Stimulated activated naive CD8-positive, alpha-beta T cell treated with anti-CD3 and anti-CD28 coated beads, Interleukin-15, Interleukin-2, amounts not matched to agents 100 ng/mL and 50 ng/mL, for 24 hours (primary cell): ENCODE results near the gene CAMK2B.

ENCODE experiments used
- H3K27ac Mint-ChIP-seq: one replicate; pipeline ENCODE4 v1.8.0; 2021; ENCODE audit warnings: mild to moderate bottlenecking, mixed read lengths
- H3K27me3 Mint-ChIP-seq: one replicate; pipeline ENCODE4 v1.8.0; 2021; ENCODE audit warnings: mixed read lengths
- H3K36me3 Mint-ChIP-seq: one replicate; pipeline ENCODE4 v1.8.0; 2021; ENCODE audit warnings: low read depth, mixed read lengths
- H3K4me1 Mint-ChIP-seq: one replicate; pipeline ENCODE4 v1.8.0; 2021; ENCODE audit warnings: low read depth, mixed read lengths
- H3K4me3 Mint-ChIP-seq: one replicate; pipeline ENCODE4 v1.8.0; 2021; ENCODE audit warnings: mild to moderate bottlenecking, mixed read lengths
- H3K9me3 Mint-ChIP-seq: one replicate; pipeline ENCODE4 v1.8.0; 2021; ENCODE audit warnings: mixed read lengths

The CAMK2B gene

DNA sequence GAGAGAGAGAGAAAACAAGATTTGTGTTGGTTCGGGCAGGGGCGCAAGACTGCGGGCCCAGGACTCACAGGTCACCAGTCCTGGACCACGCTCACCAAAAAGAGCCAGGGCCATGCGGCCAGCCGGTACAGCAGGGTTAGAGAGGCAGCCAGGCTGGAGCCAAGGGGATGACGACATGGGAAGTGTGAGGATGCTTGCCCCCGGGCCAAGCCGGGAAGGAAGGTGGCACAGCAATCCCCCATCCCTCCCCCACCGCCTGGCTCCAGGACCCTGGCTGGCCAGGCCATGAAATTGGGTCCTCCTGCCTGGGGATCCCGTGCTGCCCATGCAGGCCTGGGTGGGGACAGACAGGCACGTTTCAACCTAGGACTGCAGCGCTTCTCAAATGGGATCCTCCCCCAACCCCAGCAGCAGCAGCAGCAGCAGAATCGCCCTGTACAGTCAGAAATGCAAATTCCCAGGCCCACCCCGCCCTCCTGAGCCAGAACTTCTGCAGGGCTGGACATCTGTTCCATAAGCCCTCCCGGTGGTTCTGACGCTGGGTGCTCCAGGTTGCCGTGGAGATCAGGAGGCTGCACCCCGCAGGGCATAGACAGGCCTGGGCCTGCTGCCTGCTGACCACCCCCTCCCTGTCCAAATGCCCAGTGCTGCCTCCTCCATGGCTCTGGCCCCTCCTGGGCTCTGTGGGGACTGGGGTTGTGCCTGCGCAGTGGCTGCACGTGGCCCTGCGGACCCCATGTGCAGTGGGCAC, 89.6 kb downstream of the CAMK2B start:
- no peaks in the 10 kb centered on the region for H3K4me1 Mint-ChIP-seq
- no peak overlapping the region for H3K4me3 Mint-ChIP-seq
- H3K27ac Mint-ChIP-seq, result no peak overlapping the region
- H3K27me3 Mint-ChIP-seq, result no peaks in the 10 kb centered on the region
- H3K36me3 Mint-ChIP-seq, result no peaks in the 10 kb centered on the region
- no peaks in the 10 kb centered on the region for H3K9me3 Mint-ChIP-seq

DNA sequence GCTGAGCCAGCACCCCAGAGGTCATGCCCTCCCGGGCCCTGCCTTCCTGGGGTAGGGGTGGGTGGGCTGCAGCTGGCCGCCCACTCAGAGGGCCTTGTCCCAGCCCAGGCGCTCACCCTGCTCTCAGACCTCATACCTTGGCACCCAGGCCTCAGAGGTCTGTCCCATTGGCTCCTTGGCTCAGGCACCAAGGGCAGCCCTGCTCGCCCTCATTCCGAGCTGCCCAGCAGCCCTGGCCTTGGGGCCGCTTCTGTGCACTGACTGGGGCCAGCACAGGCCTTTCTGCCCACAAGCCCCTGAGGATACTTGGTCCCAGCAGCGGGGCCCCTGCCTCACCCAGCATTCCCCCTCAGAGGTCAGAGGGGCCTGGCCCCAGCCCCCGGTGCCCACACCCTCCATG, 90.3 kb downstream of the CAMK2B start:
- no peaks in the 10 kb centered on the region for H3K27me3 Mint-ChIP-seq
- no peak overlapping the region for H3K4me3 Mint-ChIP-seq
- no peak overlapping the region for H3K27ac Mint-ChIP-seq
- H3K9me3 Mint-ChIP-seq, result no peaks in the 10 kb centered on the region
- no peaks in the 10 kb centered on the region for H3K4me1 Mint-ChIP-seq
- H3K36me3 Mint-ChIP-seq, result no peaks in the 10 kb centered on the region

DNA sequence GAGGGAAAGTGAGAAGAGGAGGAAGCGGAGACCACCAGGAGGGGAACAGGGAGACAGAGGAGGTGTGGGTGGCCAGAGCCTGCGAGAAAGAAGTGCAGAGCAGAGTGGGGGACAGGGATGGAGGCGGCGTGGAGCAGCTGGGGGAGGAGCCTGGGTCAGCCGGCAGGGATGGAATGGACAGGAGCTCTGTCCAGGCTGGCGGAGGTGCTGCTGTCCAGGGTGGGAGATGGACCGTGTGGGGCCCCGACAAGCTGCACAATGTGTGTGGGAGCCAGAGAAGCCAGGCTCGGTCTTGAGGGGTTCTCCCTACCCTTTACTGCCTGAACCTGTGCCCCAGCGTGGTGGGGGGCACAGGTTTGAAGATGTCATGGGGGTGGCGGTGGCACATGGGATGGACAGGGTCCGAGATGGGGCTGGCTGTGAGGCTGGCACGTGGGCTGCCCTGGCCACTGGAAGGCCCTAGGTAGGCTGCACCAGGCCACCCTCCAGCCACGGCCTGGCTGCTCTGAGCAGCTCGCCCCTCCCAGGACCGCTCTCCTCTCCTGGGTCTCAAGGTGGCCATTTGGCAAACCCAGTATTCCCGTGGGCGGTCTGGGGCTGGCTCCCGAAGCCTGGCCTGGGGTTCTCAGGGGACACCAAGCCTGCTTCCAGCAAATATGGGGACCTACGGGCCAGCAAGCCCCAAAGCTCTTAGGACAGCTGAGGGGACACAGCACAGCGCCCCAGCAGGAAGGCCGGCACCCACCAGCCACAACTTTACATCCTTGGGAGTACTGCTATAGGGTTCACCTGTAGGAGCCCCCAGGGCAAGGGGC, 92.3 kb downstream of the CAMK2B start:
- Mint-ChIP-seq H3K27me3 (no peaks in the 10 kb centered on the region), H3K27ac (no peak overlapping the region), H3K4me1 (no peaks in the 10 kb centered on the region), H3K9me3 (no peaks in the 10 kb centered on the region), H3K4me3 (no peak overlapping the region), H3K36me3 (no peaks in the 10 kb centered on the region)

DNA sequence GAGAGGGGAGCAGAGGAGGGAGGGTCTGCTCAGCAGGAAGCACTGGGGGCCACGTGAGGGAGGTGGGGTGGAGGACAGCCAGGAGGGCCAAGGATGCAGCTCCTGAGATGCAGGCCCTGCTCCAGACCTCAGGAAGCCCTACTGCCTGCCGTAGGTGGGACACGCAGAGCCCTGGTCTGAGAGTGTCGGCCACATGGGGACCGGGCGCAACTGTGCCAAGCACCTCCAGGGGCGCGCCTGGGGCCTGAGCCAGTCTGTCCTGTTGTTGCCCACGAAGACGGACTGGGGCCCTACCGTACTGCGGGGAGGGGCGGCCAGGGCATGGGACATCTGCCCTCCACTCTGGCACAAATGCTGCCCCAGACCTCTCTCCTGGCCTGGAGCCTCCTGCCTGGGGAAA, 93.0 kb downstream of the CAMK2B start:
- H3K4me1 Mint-ChIP-seq, result no peaks in the 10 kb centered on the region
- no peaks in the 10 kb centered on the region for H3K36me3 Mint-ChIP-seq
- H3K27me3 Mint-ChIP-seq, result no peaks in the 10 kb centered on the region
- no peak overlapping the region for H3K27ac Mint-ChIP-seq
- H3K4me3 Mint-ChIP-seq, result no peak overlapping the region
- H3K9me3 Mint-ChIP-seq, result no peaks in the 10 kb centered on the region

DNA sequence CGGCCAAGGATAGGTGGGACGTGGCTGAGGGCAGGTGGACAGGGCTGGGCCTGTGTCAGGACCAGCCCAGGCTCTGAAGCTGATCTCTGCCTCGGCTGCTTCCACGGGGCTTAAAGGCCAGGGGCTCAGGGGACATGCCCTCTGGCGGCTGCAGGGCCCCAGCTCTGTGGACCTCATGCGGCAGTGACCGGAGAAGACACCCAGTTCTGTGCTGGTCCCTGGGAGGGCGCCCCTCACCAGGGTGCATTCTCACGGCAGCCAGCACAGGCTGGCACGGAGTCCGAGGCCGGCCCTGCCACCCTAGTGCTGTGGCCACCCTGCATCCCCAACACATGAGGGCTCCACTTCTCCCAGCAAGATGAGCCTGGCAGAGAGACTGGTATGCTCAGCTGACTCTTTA, 94.3 kb downstream of the CAMK2B start:
- H3K4me3 Mint-ChIP-seq, result no peak overlapping the region
- H3K27ac Mint-ChIP-seq, result no peak overlapping the region
- no peaks in the 10 kb centered on the region for H3K36me3 Mint-ChIP-seq
- no peaks in the 10 kb centered on the region for H3K27me3 Mint-ChIP-seq
- H3K9me3 Mint-ChIP-seq, result no peaks in the 10 kb centered on the region
- no peaks in the 10 kb centered on the region for H3K4me1 Mint-ChIP-seq

DNA sequence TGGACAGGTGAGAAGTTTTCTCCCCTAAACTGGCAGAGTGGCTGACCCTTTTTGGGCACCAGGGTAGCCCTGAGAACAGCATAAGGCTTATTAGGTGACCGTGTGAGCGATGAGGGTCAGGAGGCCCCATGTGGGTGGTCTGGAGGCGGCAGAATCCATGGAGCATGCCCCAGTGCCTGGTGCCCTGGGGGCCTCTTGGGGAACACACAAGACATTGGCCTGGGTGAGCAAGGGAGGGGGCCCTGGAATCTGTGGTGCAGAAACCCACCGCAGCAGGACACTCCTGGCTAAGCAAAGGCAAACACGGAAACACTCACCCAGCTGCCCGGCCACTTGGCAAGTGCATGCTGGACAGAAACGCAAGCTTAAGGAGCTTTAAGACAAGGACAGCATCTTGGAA, 95.1 kb downstream of the CAMK2B start:
- H3K36me3 Mint-ChIP-seq, result no peaks in the 10 kb centered on the region
- H3K4me3 Mint-ChIP-seq, result no peak overlapping the region
- H3K9me3 Mint-ChIP-seq, result no peaks in the 10 kb centered on the region
- no peak overlapping the region for H3K27ac Mint-ChIP-seq
- no peaks in the 10 kb centered on the region for H3K27me3 Mint-ChIP-seq
- H3K4me1 Mint-ChIP-seq, result no peaks in the 10 kb centered on the region

DNA sequence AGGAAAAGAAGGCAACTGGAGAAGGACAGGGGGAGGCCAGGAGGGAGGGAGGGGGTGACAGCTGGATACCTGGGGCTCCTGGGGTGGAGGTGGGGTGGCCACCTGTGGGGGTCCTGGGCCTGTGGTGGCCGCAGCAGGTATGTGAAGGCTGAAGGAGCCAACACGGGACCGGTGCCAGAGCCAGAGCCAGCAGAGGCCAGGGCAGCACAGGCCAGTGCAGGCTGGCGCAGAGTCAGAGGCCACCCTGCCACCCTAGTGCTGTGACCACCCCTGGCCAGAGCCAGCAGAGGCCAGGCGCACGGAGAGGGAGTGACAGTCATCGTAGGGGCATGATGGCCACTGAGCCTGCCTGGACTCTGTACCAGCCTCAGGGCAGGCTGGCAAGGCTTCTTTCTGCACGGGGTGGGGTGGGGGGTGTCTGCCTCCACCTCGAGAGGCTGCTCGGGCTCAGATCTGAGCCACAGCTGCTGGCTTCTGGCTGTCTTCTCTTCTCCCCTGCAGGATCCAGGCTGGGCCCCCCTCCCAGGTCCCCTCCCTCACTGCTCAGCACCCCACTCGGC, 95.8 kb downstream of the CAMK2B start:
- Mint-ChIP-seq H3K27ac (no peak overlapping the region), H3K36me3 (no peaks in the 10 kb centered on the region), H3K27me3 (no peaks in the 10 kb centered on the region), H3K4me3 (no peak overlapping the region), H3K4me1 (no peaks in the 10 kb centered on the region), H3K9me3 (no peaks in the 10 kb centered on the region)

DNA sequence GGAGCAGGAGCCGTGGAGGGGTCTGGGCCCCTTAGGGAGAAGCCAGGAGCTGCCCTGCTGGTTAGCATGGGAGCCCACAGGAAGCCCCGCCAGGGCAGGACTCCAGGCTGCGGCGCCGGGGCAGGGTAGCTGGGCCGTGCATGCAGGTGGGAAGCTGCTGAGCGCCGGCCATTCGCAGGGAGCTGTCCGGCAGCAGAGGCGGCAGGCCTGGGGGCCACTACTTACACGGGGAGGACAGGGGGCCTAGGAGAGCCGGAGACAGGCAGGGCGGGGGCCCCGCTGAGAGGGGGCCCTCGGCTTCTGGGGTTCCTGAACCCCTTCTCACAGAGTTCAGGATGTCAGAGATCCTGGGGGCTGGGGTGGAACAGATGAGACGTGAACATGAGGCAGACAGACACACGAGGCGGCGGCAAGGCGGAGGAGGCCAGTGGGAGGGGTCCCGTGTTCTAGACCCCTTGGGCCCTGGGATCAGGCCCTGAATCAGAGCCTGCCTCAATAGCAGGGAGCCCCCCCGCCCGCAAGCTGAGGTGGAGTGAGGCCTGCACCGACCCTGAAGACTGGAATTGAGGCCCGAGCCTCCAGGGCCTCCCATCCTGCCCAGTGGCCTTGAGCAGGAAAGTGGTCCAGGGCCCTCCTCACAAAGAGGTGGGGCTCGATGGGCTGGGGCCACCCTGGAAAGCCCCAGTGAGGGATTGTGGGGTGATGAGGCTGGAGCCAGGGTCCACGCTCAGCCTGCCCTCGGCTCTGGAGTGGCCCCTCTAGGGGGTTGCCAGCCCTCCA, 96.6 kb downstream of the CAMK2B start:
- Mint-ChIP-seq H3K4me1 (no peaks in the 10 kb centered on the region), H3K36me3 (no peaks in the 10 kb centered on the region), H3K27ac (no peak overlapping the region), H3K4me3 (no peak overlapping the region), H3K27me3 (no peaks in the 10 kb centered on the region), H3K9me3 (no peaks in the 10 kb centered on the region)

DNA sequence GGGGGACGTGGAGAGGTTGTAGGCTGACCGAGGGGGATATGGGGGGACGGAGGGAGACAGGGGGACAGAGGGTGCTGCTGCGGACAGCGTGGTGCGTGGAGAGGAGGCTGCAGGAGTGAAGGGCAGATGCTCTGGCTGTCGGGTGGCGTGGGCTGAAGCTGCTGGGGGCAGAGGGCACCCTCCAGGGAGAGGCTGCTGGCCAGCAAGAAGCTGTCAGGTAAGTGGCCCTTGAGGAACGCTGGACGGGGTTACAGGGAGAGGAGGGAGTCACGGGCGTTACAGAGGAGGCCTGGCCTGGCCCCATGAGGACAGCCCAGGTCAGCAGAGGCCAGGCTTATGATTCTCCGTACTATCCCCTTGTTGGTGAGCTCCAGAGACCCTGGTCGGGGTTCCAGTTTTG, 97.5 kb downstream of the CAMK2B start:
- Mint-ChIP-seq H3K27me3 (no peaks in the 10 kb centered on the region), H3K9me3 (no peaks in the 10 kb centered on the region), H3K36me3 (no peaks in the 10 kb centered on the region), H3K4me3 (no peak overlapping the region), H3K27ac (no peak overlapping the region), H3K4me1 (no peaks in the 10 kb centered on the region)

DNA sequence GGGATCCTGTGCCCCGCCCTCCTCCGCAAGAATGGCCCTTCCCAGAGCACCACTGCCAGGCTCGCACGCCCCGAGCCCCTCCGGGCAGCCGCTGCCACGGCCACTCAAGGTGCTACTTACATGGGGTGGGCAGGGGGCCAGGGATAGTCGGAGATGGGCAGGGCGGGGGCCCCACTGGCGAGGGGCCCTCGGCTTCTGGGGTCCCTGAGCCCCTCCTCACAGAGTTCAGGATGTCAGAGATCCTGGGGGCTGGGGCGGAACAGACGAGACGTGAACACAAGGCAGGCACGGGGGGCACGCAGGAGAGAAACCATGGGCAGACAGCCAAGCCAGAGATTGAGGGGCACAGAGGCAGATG, 99.0 kb downstream of the CAMK2B start:
- Mint-ChIP-seq H3K4me1 (no peaks in the 10 kb centered on the region), H3K36me3 (no peaks in the 10 kb centered on the region), H3K27me3 (no peaks in the 10 kb centered on the region), H3K4me3 (no peak overlapping the region), H3K9me3 (no peaks in the 10 kb centered on the region), H3K27ac (no peak overlapping the region)

DNA sequence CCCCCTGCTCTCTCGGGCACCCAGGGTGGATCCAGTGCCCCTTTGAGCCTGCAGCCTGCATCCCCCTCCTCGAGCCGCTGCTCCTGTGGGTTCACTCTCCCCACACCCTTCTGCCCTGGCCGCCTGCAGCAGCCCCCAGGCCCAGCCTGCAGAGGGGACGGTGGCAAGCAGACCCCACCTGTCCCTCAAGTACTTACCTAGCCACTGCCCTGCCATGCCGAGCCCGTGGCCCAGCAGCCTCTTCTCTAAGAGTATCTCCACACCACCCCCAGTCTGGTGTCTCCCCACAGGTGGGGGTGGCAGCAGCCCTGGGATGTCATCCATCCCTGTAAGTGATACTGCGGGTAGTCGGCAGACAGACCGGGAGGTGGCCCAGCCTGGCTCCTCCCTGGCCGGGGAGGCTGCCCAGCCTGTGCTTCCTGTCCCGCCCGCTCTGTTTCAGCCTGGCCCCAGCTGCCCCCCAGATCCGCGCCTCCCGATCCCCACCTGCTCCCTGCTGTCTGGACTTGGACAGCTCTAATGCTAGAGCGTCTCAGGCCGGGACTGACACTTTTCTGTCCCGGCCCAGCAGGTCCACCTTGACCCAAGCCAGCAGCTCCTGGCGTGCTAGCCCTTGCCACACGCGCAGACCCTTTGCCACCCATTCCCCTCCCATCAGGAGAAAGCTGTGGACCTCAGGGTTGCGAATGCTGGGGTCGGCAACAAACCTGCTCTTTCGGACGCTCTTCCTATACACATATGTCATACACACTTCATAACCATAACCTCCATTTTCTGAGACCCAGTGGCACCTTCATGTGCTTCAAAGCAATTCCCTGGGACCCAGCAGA, 99.6 kb downstream of the CAMK2B start:
- Mint-ChIP-seq H3K36me3 (no peaks in the 10 kb centered on the region), H3K27me3 (no peaks in the 10 kb centered on the region), H3K27ac (no peak overlapping the region), H3K4me1 (no peaks in the 10 kb centered on the region), H3K4me3 (no peak overlapping the region), H3K9me3 (no peaks in the 10 kb centered on the region)

DNA sequence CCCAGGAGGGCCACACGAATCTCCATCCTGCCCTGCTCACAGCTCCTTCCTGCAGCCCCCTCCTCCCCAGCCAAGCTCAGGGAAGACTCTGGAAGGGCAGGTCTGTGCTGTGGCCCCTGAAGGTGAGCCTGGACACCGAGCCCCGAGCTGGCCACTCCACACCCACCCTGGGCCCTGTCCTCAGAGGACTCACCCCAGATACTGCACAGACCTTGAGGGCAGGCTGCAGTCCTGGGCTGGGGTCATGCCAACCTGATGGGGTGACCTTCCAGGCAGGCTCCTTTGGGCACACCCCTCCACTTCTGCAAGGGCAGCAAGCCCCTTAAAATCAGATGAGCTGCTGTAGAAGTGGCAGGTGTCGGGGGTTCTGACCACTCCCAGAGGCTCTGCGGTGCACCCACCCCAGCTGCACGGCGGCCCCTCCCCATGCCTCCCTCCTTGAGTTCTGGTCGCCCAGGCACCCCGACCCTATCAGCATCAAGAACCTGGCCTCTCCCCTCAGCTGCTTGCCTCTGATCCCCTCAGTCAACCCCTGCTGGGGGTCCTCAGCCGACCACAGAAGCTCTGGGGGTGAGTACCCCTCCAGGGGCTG, 100.3 kb downstream of the CAMK2B start:
- no peaks in the 10 kb centered on the region for H3K27me3 Mint-ChIP-seq
- no peak overlapping the region for H3K27ac Mint-ChIP-seq

DNA sequence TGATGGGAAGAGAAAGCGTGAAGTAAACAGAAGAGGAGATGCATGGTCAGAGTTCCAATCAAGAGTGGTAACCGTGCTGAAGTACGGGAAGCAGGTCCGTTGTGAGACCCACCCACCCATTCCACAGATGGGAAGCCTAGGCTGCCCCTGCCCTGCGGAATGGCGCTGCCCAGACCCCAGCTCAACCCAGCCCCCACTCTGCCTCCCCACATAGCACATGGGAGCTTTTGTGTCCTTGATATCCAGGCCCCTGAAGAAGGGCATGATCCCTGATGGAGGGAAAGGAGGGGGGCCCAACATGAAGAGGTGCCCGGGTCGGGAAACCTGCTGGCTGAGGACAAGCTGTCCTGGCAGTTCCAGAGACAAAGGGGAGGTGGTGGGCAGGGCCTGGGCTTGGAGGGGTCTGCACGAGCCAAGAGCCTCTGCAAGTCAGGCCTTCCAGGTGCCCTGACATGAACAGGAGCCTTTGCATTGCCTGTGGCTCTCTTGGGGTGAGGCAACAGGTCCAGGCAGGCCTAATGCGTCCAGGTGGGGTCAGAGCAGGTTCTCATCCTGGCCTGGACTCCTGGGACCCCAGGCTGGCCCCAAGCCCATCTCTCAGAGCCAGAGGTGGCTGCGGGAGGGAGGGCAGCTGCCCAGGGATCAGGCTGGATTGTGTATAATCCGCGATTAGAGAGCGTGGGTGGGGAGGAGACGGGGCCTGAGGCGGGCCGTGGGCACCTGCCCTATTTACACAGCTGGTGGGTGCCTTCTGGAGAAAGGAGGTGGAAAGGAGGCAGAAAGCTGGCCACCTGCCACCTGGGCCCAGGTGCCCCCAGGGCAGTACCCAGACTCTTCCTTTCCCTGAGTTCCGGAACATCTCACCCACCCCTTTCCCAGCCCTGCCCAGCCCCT, 101.1 kb downstream of the CAMK2B start:
- no peaks in the 10 kb centered on the region for H3K27me3 Mint-ChIP-seq
- H3K36me3 Mint-ChIP-seq, result no peaks in the 10 kb centered on the region
- no peaks in the 10 kb centered on the region for H3K9me3 Mint-ChIP-seq
- H3K4me3 Mint-ChIP-seq, result no peak overlapping the region
- no peaks in the 10 kb centered on the region for H3K4me1 Mint-ChIP-seq
- no peak overlapping the region for H3K27ac Mint-ChIP-seq

More for the DNA sequence above, 100.3 kb downstream of the CAMK2B start:
- Mint-ChIP-seq H3K9me3 (no peaks in the 10 kb centered on the region), H3K4me3 (no peak overlapping the region), H3K36me3 (no peaks in the 10 kb centered on the region), H3K4me1 (no peaks in the 10 kb centered on the region)
